HG02981 (cell line): Measurements from ENCODE around the gene OSBPL3.
A peak's percentile ranks its signal among the peaks of the same experiment; 100 is the strongest.

Experiments used
- ATAC-seq: cut with Tn5 transposase; IDR thresholded peaks from one replicate; pipeline ENCODE4 v1.9.1; 2021; ENCODE audit warnings: mild to moderate bottlenecking, moderate library complexity; ENCODE audit not compliant: unreplicated experiment

Gene OSBPL3

GRCh38 chr7:24902931-24903330 lies 77.0 kb downstream of the OSBPL3 start:
- no peak for ATAC-seq

GRCh38 chr7:24902276-24902675 lies 77.7 kb downstream of the OSBPL3 start:
- no peak for ATAC-seq

- ATAC-seq: peak; percentile 69
Observed at GRCh38 chr7:24899905-24900304, 80.1 kb downstream of the OSBPL3 start.

GRCh38 chr7:24899161-24899560 lies 80.8 kb downstream of the OSBPL3 start:
- no peak for ATAC-seq

DNA sequence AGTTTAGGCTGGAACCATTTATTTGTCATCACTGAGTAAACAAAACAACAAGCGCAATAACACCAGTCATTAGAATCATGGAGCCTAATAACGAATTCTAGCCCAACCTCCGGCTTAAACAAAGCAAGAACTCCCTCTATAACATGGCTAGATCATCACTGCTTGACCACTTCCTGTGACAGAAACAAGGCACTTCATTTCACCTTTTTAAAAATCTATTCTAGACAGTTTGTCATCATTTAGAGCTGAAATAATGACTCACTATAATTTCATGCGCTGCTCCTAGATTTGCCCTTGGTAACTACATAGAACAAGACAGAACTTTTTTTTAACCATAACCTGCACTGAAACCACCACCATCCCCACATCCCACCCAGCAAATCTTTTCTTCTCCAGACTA lies 81.3 kb downstream of the OSBPL3 start:
- peak; percentile 40 for ATAC-seq

GRCh38 chr7:24896031-24896501 lies 83.9 kb downstream of the OSBPL3 start:
- peak; percentile 53 for ATAC-seq

GRCh38 chr7:24894429-24895221 lies 85.4 kb downstream of the OSBPL3 start:
- no peak for ATAC-seq

DNA sequence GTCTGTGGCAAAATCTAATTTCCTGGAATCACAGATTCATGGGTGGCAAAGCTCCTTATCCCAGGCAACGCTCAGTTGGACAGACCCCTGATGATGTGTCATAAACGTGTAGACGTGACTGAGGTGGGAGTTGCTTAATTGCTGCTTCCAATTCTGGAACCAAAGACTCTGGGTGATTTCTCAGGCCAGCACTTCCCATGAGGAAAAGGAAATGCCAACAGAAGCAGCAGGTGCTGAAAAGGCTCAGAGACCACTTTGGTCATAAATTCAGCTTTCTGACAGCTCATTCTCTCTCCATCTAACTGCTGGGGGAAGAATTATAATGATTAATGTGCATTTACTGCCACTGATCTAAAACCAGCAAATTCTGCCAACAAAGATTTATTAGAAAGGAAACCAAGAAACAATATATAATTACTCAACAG lies 88.7 kb downstream of the OSBPL3 start:
- no peak for ATAC-seq

DNA sequence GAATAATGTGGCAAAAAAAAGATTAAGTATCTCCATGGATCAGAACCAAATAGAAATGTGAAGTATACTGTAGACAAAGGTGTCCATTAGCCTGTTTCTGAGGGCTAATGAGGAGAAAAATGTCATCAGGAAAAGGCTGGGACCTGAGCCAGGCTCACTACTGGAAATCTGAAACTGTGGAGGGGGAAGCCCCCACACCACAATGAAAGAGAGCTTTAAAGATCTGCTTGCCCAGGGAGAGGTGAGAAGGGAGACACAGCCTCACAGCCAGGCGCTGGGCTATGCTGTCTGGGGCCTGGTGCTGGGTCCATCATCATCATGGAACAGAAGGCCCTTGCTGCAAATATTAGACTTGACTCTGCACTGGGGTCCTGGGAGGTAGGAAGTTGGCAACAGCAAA lies 90.4 kb downstream of the OSBPL3 start:
- ATAC-seq: no peak

DNA sequence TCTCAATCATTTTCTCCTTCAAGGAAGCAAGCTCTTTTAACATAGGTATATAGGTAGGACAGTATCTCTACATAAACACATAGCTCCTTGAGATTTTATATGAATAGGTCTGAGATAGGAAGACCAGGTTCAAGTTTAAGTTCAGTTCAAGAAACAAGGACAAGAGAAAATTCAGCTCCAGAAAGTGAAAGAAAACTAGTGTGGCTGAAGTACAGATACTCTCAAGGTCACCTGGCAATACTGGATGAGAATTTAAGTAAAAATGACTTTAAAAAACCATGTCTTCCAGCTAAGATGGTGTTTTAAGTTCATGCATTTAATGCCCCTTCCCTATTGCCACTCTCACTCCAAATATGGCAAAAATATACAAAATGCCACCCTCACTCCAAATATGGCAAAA lies 91.3 kb downstream of the OSBPL3 start:
- no peak for ATAC-seq

DNA sequence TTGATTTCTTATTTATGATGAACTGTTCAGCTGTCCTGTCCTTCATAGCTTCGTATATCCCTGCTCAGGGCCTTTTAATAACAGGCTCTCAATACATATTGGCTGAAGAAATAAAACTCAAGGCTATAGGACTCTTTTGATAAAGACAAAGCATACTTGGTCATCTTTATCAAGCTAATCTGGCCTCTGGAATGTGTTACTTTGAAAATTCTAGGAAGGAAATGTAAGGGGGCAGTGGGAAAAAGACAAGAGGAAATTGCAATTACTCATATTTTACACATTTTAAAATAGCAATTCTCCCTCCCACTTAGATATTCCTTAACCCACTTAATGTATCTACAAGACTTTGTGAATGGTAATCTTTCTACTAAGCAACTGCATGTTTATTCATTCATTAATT lies 94.3 kb downstream of the OSBPL3 start:
- ATAC-seq: no peak

GRCh38 chr7:24885305-24885704 lies 94.7 kb downstream of the OSBPL3 start:
- no peak for ATAC-seq

DNA sequence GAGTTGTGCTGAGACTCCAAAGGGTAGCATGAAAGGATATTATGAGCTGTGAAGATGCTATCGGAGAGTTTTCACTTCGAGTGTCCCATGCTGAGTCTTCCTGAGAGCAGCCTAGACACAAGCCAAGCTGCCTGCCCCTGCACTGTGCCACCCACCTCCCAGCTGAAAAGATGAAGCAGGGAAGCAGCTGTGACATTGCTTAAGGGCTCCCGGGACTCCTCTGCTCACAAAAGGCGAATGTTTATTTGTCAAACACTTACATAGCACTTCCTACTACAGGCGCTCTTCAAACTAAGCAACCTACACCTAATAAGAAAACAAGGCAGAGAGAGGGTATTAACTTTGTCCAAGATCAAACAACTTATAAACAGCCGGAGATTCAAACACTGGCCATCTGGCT lies 95.6 kb downstream of the OSBPL3 start:
- no peak for ATAC-seq

DNA sequence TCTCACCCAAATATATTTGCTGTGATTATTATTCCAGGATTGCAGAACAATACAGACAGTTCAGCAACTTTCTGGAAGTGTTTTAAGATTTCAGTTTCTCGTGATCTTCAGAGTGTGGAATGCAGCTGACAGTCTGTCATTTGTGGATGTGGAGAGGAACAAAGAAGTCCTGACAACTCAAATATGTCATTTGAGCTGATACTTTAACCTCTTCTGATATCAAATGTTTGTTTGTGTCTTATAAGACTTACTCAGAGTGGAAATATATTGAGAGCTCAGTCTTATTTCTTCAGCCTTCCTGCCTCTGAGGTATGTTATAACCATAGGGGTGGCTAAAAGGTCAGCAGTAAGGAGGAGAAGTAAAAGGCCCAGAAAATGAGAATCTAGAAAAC lies 96.4 kb downstream of the OSBPL3 start:
- ATAC-seq: no peak

DNA sequence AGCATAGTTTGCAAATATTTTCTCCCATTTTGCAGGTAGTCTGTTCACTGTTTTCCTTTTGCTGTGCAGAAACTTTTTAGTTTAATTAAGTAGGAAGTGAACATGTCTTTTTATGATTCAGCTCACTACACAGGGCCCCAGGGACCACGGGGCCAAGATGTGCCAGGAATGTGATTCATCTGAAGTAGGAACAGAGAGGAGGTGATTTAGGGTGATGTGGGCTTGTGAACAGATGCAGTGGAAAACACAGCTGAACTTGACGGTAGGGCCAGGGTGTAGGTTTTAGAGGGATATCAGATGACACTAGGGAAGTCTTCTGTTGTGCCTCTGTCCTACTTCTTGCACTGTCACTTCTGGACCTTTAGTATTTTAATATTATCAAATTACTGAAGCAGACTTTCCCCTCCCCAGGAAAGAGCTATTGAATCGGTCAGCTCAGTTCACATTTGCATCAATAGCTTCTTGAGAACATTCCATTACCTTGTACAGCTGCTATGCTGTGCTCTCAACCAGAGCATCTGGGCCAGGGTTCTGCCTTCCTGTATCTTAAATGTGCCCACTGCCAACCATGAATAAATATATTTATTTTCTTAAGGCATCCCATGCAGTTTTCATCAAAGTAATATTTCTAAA lies 96.9 kb downstream of the OSBPL3 start:
- ATAC-seq: no peak

DNA sequence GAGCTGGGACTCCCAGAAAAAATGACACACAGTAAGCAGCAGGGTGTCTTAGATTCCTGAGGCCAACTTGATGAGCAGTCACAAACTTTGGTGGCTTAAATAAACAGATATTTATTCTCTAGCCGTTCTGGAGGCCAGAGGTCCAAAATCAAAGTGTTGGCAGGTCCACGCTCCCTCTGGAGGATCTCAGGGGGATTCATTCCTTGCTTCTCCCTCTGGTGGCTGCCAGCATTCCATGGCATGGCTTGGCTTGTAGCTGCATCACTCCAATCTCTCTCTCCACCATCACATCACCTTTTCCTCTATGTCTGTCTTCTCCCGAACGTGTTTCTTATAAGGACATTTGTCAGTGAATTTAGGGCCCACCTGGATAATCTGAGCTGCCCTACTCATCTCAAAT lies 98.4 kb downstream of the OSBPL3 start:
- ATAC-seq: no peak

DNA sequence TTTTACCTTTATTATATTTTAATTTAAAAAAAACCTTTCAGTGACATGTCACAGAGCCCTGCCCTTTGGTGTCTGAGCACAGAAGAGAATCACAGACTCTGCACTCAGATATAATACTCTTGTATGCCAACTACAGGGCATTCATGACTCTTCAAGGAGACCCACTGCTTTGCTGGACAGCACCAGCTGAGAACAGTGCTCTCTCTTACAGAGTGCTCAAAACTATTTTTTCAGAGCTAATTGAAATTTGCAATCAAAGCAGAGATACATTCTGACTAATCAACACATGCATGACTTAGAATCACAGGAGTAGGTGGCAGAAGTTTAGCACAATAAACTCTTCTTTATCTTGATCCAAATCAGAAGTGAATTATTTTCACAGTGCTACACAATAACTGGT lies 99.1 kb downstream of the OSBPL3 start:
- no peak for ATAC-seq

DNA sequence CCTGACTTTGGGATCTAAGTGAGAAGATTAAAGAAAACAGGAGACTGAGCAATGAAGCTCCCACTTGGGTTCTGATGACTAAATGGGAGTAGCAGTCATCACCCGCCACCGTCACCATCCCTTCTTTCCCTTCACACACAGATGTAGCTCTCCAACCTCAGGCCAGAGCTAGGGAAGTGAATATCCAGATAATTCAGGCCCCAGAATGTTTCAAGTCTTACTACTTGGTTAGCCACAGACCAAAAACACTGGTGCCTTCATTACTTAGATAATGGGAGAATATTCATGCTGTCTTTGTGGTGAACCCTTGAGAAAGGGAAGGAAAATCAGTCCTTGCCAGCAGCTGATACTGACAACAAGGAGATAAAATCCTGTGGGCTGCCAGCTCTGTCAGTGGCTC lies 100.7 kb downstream of the OSBPL3 start:
- no peak for ATAC-seq

DNA sequence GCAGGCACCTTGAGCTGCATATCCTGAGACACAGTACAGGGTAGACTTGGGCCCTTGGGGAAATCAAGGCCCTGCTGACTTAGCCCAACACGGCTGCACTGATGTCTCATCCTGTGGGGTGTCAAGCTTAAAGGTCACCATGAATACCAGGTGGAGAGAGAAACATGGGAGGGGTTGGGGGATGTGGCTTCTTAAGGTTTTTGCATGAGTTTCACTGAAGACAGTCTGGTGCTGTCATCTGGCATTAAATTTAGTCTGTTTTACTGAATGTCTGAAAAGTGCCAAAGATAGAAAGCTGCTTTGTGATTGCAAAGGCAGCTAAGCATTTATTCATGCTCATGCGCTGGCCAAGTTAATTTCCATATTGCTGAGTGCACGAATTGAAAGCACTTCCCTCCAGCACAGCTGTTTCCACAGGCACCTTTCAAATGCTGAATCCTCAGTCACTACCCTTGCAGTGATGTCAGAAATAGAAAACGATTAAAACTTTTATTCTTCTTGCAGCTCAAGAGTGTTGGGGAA lies 102.1 kb downstream of the OSBPL3 start:
- peak; percentile 80 for ATAC-seq

GRCh38 chr7:24874791-24875190 lies 105.2 kb downstream of the OSBPL3 start:
- no peak for ATAC-seq

- no peak for ATAC-seq
Observed at GRCh38 chr7:24873944-24874343, 106.0 kb downstream of the OSBPL3 start.

DNA sequence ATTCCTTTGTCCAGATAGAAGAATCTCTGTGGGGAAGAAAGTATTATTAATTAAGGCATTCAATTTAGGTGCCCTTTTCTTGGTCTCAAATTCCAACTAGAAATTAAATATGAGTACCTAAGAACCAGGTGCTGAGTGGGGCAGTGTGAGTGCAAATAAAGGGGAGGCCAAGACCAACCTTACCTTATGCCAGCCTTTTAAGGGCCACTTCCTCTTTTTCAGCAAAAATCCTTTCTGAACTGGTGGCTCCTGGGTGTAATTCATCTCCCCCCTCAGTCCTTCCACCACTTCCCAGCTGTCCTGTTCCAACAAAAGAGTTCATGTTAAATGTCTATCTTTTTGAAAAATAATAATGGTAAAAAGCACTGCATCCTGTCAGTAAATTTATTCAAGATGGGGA lies 108.2 kb downstream of the OSBPL3 start:
- no peak for ATAC-seq
